HepG2 (cell line): ENCODE measurements around the gene PRDX5. TPM values are rescaled to one million over a fixed set of nuclear protein-coding genes. Genes with fewer than 3 reads are reported as not detected.

Experiments
- CREM ChIP-seq, 2 experiments: sonication (generic) in 1 of 2; formaldehyde crosslinking in 1 of 2; IDR thresholded peaks; 2 replicates each; pipeline versions ENCODE4 v1.4.0 to v1.6.1; 2016 to 2020; ENCODE audit warnings: antibody characterized with exemption in 1 of 2, mild to moderate bottlenecking in 1 of 2, missing genetic modification reagents in 1 of 2
- E2F2 ChIP-seq: sonication (generic); formaldehyde crosslinking; IDR thresholded peaks from 2 replicates; pipeline ENCODE4 v1.4.0; 2020; ENCODE audit warnings: missing genetic modification reagents, borderline replicate concordance
- ESRRA ChIP-seq: sonication (generic); formaldehyde crosslinking; IDR thresholded peaks from 2 replicates; pipeline ENCODE4 v1.5.1; 2020; ENCODE audit warnings: mild to moderate bottlenecking, low read depth, missing genetic modification reagents
- FLYWCH1 ChIP-seq: sonication (generic); formaldehyde crosslinking; IDR thresholded peaks from 2 replicates; pipeline ENCODE4 v1.8.1; 2023; ENCODE audit warnings: mild to moderate bottlenecking, missing genetic modification reagents
- GABPB1 ChIP-seq: IDR thresholded peaks from 2 replicates; pipeline ENCODE4 v1.6.1; 2016; ENCODE audit warnings: mild to moderate bottlenecking, missing genetic modification reagents, moderate library complexity, missing compliant biosample characterization
- GPBP1L1 ChIP-seq: sonication (generic); formaldehyde crosslinking; IDR thresholded peaks from 2 replicates; pipeline ENCODE4 v1.5.0; 2020; ENCODE audit warnings: mild to moderate bottlenecking, missing genetic modification reagents
- HINFP ChIP-seq: sonication (generic); formaldehyde crosslinking; IDR thresholded peaks from 2 replicates; pipeline ENCODE4 v1.4.0; 2020; ENCODE audit warnings: low read depth, mild to moderate bottlenecking, missing genetic modification reagents
- HNF4G ChIP-seq, 2 experiments: sonication (generic) in 1 of 2; formaldehyde crosslinking in 1 of 2; IDR thresholded peaks; 2 replicates each; pipeline versions ENCODE4 v1.4.0 to v1.6.1; 2011 to 2020; ENCODE audit warnings: borderline replicate concordance in 2 of 2, low read depth in 2 of 2, mild to moderate bottlenecking in 2 of 2, low read length in 1 of 2, missing genetic modification reagents in 1 of 2, moderate library complexity in 1 of 2
- IRF2 ChIP-seq: IDR thresholded peaks from 2 replicates; pipeline ENCODE4 v1.6.1; 2018; ENCODE audit warnings: missing genetic modification reagents, missing compliant biosample characterization
- POLR2AphosphoS2 ChIP-seq: IDR thresholded peaks from 2 replicates; pipeline ENCODE4 v1.6.1; 2011; ENCODE audit warnings: low read depth, low read length, improper control_type of control experiment
- RORA ChIP-seq: sonication (generic); formaldehyde crosslinking; IDR thresholded peaks from 2 replicates; pipeline ENCODE4 v1.5.0; 2020; ENCODE audit warnings: mild to moderate bottlenecking, missing genetic modification reagents, moderate library complexity
- SUZ12 ChIP-seq: fragments of 150-350 bp; IDR thresholded peaks from 2 replicates; pipeline ENCODE4 v1.6.1; 2014; ENCODE audit warnings: low read depth, low read length
- TFDP2 ChIP-seq: sonication (generic); formaldehyde crosslinking; IDR thresholded peaks from 2 replicates; pipeline ENCODE4 v1.4.0; 2020; ENCODE audit warnings: missing genetic modification reagents
- ZFP62 ChIP-seq: sonication (generic); formaldehyde crosslinking; IDR thresholded peaks from 2 replicates; pipeline ENCODE4 v1.4.0; 2020; ENCODE audit warnings: missing genetic modification reagents
- ZNF224 ChIP-seq: sonication (generic); formaldehyde crosslinking; IDR thresholded peaks from 2 replicates; pipeline ENCODE4 v1.5.0; 2020; ENCODE audit warnings: mild to moderate bottlenecking, missing genetic modification reagents
- ZNF230 ChIP-seq: sonication (generic); formaldehyde crosslinking; IDR thresholded peaks from 2 replicates; pipeline ENCODE4 v1.4.0; 2020; ENCODE audit warnings: mild to moderate bottlenecking, missing genetic modification reagents
- ZNF850 ChIP-seq: sonication (generic); formaldehyde crosslinking; conservative IDR thresholded peaks from 2 replicates; pipeline ENCODE4 v1.9.0; 2021; ENCODE audit warnings: mild to moderate bottlenecking, missing genetic modification reagents
- polyA plus RNA-seq, 8 experiments: library from polyadenylated mRNA; depleted of rRNA in 3 of 8; stranded (reverse) in 7 of 8; unstranded in 1 of 8; fragments of >200 nt; fragmentation: Illumina TruSeq in 4 of 8; extraction: Trizol in 4 of 8; gene quantifications; 2 replicates each; pipeline versions ENCODE4 v1.2.1 to v1.2.3, GENCODE V29; 2011 to 2016; ENCODE audit warnings: low read depth in 4 of 8, missing spikeins in 1 of 8, mixed read lengths in 1 of 8; ENCODE audit not compliant: insufficient read depth in 1 of 8
- total RNA-seq, 5 experiments: library from RNA; depleted of rRNA; stranded (reverse); fragments of >200 nt; fragmentation: Illumina TruSeq; extraction: Trizol; gene quantifications; 2 replicates each; pipeline ENCODE4 v1.2.3, GENCODE V29; 2016; ENCODE audit warnings: low read depth in 1 of 5

The PRDX5 gene
- total and polyA plus RNA-seq, 2 of the 13 experiments (the other 11 are each of a cell fraction or from before 2014, with no cell fraction given) = 215 to 311 TPM

GRCh38 chr11:64268893-64269539 lies 48.9 kb upstream of the PRDX5 start (continued):
- TF ChIP-seq ZNF230 (CRISPR knock-in tag) = no peak
- TF ChIP-seq IRF2 (CRISPR knock-in tag) = 0 out of 2 replicates have a peak, but pooled peaks have one; percentile 27
- no peak for TF ChIP-seq E2F2
- no peak for TF ChIP-seq TFDP2 (CRISPR knock-in tag)
- TF ChIP-seq FLYWCH1 = no peak
- no peak for TF ChIP-seq ESRRA (CRISPR knock-in tag)
- TF ChIP-seq HINFP (CRISPR knock-in tag) = no peak
- TF ChIP-seq GPBP1L1 (CRISPR knock-in tag) = no peak
- TF ChIP-seq CREM (IDR thresholded peaks at IDR 0.05) = 0 out of 2 replicates have a peak, but pooled peaks have one; percentile 33
- no peak for TF ChIP-seq CREM (CRISPR knock-in tag; IDR thresholded peaks at IDR 0.05)
- TF ChIP-seq ZNF850 (CRISPR knock-in tag) = peak; percentile 84; the same call in 1 of the 2 replicates
- TF ChIP-seq HNF4G (IDR thresholded peaks at IDR 0.05; ENCODE audit: borderline replicate concordance, low read depth, low read length) = no peak
- no peak for TF ChIP-seq HNF4G (CRISPR knock-in tag; IDR thresholded peaks at IDR 0.05; ENCODE audit: borderline replicate concordance, low read depth)
- TF ChIP-seq GABPB1 (CRISPR knock-in tag) = peak; percentile 2; the same call in 1 of the 2 replicates
- TF ChIP-seq RORA (CRISPR knock-in tag) = no peak
- no peak for TF ChIP-seq SUZ12
- no peak for TF ChIP-seq ZFP62 (CRISPR knock-in tag)
- TF ChIP-seq POLR2AphosphoS2 = no peak
- no peak for TF ChIP-seq ZNF224 (CRISPR knock-in tag)
